Measurements from ENCODE around the gene ABLIM2.
"Not testable (repeated sequence)": the region's sequence is repeated elsewhere in the genome, so short reads cannot be mapped to it uniquely, and the experiment has no call there.

ABLIM2 gene

DNA sequence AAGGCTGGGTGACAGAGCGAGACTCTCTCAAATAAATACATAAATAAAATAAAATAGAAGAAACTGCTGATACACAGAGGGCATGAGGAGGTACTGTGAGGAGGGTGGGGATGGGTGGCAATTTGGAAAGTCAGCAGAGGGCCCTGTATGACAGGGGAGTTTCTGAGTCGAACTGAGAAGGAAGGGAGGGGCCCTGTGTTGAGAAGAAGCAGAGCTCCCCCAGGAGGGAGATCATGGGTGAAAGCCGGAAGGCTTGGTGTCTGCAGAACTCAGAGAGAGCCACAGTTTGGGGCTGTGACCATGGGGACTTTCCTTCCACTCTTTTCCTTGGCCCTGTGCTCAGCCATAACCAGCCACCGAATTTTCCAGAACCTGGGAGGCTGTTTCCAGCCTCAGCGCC, 194.2 kb downstream of the ABLIM2 start:
- DNase-seq (ENCODE audit: low read depth in 2 of 2): no peak

DNA sequence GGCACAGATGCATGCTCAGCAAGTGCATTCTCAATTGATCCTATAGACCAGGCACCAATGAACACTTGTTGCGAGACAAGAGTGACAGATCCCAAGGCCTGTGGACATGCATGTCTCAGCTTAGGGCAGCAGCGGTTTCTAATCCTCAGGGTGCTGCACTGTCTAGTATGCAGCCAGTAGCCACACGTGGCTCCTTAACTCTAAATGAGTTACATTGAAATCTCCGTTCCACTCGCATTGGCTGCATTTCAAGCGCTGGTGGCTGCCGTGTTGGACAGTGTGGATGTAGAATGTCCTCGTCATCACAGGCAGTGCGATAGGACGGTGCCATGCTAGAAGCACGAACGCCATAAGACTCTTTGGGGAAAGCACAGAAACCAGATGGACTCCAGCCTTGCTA, 194.9 kb downstream of the ABLIM2 start:
- no peak for DNase-seq (ENCODE audit: low read depth in 2 of 2)

DNA sequence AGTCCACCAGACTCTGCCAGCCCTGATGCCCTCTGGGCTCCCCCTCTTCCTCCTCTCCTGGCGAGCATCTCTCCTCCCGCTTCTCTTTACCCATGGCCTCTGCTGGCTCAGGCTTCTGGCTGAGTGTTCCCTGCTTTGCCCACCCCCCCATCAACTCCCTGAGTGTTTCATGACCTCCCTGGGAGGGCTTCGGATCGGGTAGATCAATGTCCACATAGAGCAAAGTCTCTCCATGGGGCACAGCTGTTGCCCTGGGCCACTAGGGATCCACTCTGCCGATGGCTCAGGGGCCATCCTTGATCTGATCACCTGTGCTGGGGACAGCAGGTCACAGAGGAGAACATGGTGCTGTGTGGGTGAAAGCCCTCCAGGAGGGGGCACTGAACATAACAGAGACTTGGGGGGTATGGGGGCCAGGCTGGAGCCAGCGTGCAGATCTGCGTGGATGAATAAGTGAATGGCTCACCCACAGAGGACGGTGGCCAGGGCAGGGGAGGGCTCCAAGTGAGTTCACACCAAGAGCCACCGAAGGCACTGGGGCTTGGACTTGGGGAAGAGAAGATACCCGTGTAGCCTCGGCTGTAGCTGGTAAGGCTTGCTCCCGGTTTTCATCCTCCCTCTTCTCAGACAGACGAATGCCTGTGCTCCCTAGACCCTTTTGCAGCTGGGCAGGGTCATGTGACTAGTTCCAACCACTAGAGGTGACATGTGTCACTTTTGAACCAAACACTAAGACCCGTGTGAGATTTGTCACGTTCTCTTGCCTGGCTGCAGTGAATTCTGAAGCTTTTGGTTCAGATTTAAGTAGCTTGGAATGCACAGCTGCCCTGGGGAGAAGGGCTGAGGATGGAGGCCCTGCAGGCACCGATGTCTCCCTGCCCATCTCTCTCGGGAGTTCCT, 195.8 kb downstream of the ABLIM2 start:
- DNase-seq (ENCODE audit: low read depth in 2 of 2): no peak

DNA sequence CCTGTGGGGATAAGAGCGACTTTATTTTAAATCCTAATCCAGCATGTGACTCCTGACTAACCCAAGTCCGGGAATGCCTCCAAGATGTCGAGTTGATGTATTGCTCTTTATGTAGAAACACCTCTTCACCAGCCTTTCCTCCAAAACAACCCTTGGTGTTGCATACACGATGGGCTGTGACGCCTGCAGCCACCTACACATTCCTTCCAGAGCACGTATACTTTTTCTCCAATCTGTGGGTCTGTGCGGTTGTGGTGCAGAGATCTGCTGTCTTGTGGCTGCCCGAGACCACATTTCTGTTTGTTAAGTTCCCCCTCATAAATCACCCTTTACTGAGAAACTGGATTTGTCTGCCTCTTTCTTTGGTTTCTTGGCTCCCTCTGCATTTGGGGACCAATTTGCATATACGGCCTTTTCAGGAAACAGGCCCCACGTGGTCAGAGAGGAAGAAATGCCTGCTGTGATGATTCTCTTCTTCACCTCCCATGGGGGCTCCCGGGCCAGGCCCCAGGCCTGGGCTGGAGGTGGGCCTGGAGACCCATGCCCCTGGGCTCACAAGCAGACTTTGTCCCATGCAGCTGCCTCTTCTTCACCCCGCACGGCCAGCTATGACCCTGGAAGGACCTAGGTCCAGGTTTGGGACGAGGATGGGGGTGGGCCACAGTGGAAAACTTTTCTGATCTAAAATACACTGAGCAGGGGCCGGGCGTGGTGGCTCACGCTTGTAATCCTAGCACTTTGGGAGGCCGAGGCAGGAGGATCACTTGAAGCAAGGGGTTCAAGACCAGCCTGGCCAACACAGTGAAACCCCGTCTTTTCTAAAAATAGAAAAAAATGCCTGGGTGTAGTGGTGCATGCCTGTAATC, 197.6 kb downstream of the ABLIM2 start:
- peak in 1 of 2 donors; percentile 47 for DNase-seq (ENCODE audit: low read depth in 2 of 2)

DNA sequence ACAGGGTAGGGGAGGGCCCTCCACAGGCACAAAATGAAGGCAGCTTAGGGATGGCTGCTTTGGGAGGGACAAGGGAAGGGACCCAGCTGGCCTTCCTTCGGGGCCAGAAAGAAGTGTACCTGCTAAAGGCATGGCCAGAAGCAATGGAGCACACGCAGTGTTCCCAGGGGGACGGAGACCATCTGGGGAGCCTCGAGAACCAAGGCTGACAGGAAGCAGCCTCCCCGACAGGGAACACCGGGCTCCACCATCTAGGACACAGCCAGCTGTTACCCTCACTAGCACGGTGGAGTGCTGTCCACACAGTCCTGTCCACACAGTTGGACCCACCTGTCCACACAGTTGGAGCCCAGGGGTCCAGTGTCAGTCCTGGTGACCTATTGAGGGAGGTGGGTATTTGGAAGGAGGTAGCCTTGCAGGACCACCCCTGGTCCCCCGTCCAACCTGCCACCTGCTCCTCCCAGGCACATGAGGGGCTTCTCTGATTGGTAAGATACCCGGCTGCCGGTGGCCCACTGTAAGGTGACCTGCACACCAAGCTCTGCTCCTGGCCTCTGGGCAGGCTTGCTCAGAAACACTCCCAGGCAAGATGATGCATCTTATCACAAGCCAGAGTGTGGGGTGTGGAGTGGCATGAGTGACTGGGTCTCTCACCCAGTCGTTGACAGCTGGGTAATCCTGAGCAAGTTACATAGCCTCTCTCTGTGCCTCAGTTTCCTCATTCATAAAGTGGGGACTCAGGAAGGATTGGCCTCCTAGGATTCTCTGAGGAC, 198.4 kb downstream of the ABLIM2 start:
- no peak for DNase-seq (ENCODE audit: low read depth in 2 of 2)

DNA sequence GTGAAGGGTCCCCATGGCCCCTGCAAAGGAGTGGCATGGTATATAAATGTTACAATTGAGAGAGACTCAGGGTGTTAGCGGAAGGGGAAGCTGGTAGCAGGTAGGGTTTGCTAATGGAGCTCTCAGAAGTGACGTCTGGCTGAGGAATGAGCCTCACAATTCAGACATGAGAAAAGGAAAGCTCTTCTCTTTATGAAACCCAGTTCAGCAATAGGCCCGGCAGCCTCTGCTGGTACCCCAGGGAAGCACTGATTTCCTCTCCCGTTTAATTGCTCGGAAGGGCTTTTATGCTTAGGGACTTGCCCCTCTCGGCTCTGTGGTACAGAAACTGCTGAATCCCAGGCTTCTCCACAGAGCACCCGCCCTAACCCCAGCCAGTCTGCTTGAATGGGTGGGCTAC, 199.5 kb downstream of the ABLIM2 start:
- DNase-seq (ENCODE audit: low read depth in 2 of 2): no peak

DNA sequence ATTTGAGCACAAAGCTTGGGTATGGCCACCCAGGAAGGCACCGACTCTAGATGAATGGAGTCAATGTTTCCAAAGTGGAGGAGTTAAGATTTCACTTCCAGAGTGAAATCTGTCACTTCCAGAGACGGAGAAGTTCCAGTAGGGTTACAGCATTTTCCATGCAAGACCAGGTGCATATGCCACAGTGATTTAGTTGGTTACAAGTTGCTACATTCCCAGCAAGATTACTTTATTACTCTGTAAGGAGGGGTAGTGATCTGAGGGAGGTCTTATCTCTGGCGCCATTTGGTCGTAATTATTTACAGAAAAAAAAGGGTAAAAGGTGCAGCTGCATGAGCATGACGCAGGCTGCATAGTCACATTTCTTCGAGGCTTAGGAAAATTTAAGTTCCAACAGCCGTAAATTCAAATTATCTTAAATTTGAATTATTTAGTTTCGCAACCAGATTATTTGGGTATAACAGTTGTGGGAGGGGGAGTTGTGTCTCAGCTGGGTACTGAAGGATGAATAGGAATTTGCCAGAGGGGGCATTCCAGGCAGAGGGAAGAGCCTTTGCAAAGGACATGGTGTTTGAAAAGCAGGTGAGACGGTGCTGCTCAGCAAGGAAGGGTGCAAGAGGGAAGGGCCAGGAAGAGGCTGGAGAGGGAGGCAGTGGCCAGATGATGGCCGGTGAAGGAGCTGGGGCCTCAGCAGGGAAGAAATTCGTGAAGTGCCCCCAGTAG, 201.5 kb downstream of the ABLIM2 start:
- no peak for DNase-seq (ENCODE audit: low read depth in 2 of 2)

DNA sequence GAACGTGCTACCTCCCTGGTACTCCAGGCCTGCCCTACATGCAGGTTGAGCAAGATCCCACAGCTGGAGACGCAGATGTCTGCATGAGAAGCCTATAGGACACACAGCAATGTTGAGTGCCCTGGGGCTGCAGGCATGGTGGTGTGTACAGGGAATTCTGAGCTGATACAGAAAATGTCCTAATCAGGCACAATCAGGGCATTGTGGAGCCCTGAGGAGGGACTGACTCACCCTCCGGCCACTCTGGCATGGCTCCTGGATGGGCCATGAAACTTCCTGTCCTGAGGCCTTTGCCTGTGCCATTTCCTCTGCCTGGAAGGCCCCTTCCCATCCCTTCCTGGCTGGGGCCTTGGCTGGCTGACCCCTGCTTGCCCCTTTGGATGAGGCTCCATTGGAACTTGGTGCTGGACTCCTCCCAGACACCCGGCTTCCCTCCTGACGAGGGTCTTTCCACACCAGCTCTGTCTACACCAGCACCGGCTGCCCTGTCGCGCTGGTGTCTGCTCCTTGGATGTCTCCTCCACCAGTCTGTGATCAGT, 202.3 kb downstream of the ABLIM2 start:
- no peak for DNase-seq (ENCODE audit: low read depth in 2 of 2)

DNA sequence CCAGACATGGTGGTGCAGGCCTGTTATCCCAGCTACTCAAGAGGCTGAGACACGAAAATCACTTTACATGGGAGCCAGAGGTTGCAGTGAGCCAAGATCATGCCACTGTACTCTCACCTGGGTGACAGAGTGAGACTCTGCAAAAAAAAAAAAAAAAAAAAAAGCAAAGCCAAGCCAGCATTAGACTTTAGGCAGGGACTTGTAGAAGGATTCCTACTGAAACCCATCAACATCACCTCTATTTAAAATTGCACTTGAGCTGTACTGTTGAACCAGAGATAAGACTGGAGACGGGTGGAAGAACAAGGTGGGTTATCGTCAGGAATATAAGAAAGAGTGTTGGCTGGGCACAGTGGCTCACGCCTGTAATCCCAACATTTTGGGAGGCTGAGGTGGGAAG, 203.2 kb downstream of the ABLIM2 start:
- no peak for DNase-seq (ENCODE audit: low read depth in 2 of 2)

DNA sequence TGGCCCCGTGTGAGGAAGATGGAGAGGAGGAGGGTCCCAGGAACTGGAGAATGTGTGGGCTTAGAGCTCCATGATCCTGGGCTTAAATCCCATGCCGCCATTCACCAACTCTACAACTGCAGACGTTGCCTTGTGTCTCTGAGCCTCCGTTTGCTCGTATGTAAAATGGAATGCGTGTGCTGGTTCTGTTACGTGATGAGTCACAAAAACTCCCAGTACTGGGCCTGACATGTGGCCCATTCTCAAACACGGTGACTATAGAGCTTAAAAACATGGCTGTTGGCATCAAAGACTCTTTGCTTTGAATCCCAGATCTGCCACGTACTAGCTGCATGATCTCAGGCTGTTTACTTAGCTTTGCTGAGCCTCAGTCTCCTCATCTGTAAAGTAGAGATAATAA, 206.0 kb downstream of the ABLIM2 start:
- no peak for DNase-seq (ENCODE audit: low read depth in 2 of 2)

DNA sequence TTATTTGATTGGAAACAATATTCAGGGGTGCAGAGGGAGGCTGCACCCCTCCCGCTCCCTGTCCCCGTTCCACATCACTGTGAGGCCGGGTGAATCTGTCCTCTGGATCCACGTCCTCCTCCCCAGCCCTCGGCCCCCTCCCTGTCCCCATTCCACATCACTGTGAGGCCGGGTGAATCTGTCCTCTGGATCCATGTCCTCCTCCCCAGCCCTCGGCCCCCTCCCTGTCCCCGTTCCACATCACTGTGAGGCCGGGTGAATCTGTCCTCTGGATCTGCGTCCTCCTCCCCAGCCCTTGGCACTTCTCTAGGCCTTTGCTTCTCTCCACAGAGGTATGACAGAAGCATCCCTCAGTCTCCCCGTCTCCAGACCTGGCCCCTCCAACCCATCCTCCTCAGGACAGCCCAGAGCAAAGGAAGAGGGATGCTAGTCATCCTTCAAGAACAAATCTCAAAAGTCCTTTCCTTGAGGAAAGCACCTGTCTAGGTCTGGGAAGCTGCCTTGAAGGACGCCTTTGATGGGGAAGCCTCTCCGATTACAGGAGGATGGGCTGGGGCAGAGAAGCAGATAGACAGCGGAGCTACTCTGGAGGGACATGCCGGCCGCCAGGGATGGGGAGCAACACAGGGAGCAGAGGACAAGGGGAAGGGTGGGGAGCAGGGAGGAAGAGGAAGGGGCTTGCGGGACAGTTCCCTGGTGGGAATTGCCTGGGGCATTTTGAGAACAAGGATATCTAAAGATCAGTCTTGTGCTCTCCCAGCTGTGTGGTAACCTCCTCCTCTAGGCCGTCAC, 208.1 kb downstream of the ABLIM2 start:
- DNase-seq (ENCODE audit: low read depth in 2 of 2): no peak

DNA sequence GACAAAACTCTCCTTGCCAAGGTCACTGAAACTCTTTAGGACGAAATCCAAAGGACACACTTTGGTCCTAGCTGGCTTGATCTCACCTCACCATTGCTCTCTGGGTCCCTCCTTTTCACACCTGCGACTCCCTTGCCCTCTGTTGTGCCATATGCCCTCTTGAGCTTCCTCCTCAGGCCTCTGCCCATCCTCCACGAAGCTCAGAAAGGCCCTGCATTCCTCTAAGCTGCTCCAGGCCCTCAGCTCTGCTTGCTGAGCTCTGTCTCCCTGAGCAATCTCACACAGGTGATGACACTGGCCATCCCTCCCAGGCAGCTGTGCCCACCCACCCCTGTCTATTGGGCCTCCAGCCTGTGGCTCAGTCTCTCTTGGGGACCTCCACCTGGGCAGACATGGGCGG, 208.9 kb downstream of the ABLIM2 start:
- no peak for DNase-seq (ENCODE audit: low read depth in 2 of 2)

DNA sequence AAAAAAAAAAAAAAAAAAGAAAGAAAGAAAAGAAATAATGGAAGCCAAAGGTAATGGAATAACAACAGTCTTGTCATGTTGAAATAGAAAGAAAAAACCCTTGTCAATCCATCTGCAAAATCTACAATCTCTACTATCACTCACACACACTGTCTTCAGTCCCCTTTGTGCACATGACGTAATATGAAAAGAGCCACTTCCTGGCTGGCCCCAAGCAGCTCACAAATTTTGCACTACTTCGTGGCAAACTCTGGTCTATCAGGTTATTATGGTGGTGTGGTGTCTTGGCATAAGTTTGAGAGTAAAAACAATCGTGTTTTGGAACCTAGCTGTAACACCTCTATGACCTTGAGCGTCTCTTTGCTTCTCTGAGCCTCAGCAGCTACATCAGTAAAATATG, 210.7 kb downstream of the ABLIM2 start:
- no peak for DNase-seq (ENCODE audit: low read depth in 2 of 2)

DNA sequence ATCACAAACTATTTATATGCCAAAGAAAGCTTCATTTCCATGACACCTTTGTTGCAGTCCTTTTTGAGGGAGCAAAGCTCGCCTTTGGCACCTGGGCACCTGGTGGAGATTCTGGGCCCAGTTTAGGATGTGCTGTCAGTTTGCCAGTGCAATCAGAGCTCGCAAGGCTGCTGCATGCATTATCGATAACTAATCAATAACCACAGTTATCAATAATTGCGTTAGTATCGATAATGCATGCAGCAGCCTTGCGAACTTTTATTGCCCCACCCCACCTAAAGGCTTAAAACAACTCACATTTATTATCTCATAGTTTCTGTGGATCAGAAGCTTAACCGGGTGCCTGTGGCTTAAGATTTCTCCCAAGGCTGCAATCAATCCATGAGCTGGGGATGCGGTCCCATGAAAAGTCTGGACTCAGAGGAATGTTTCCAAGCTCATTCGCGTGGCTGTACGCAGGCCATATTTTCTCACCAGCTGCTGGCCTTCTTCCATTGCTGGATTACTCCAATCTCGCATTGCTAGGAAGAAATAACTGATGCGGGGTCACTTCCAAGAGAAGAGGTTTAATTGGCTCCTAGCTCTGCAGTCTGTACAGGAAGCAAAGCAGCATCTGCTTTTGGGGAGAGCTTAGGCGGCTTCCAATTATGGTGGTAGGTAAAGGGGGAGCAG, 212.8 kb downstream of the ABLIM2 start:
- no peak for DNase-seq (ENCODE audit: low read depth in 2 of 2)

DNA sequence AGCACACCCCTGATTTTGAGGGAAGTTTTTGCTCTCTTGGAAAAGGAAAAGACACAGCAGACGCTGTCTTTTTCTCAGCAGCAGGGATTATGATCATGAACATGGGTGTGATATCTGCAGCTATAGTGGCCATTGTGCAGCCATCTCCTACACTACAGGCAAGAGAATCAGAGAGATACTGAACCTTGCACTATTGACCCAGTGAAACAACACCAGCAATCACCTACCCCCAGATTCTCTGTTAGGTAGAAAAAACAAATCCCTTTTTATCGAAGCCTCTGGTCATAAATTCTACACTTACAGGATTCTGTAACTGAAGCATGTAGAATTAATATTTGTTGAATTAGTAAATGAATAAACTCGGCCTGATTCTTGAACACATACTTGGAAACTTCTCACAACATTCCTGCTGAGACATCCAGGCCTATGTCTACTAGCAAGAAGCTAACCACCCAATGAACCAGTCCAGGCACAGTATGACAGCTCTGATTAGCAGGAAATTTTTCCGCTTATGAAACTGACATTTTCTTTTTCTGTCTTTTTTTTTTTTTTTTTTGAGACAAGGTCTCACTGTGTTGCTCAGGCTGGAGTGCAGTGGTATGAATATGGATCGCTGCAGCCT, 213.9 kb downstream of the ABLIM2 start:
- no peak for DNase-seq (ENCODE audit: low read depth in 2 of 2)

DNA sequence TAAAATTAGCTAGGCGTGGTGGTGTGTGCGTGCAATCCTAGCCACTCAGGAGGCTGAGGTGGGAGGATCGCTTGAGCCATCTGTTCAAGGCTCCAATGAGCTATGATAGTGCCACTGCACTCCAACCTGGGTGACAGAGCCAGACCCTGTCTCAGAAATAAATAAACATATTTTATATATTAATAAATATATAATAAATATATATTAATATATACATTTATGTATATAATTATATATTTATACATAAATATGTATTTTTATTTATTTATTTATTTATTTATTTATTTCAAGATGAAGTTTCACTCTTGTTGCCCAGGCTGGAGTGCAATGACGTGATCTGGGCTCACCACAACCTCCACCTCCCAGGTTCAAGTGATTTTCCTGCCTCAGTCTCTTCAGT, 214.9 kb downstream of the ABLIM2 start:
- DNase-seq (ENCODE audit: low read depth in 2 of 2): not testable (repeated sequence)

DNA sequence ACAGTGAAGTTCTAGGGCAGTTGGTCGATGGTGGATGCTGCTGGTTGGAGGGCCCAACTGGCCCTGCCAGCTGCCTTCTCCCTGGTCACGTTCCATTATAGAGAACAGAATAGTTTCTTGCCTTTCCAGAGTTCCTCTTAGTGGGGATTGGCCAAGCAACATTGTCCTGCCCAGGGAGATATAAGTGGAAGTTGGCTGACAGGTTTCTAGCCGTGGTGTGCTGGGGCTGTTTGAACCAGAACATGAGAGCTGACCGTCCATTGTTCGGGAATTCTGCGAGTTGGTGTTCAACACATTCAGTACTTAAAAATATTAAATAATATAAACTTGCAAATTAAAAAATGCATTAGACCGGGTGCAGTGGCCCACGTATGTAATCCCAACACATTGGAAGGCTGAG, 215.4 kb downstream of the ABLIM2 start:
- no peak for DNase-seq (ENCODE audit: low read depth in 2 of 2)

DNA sequence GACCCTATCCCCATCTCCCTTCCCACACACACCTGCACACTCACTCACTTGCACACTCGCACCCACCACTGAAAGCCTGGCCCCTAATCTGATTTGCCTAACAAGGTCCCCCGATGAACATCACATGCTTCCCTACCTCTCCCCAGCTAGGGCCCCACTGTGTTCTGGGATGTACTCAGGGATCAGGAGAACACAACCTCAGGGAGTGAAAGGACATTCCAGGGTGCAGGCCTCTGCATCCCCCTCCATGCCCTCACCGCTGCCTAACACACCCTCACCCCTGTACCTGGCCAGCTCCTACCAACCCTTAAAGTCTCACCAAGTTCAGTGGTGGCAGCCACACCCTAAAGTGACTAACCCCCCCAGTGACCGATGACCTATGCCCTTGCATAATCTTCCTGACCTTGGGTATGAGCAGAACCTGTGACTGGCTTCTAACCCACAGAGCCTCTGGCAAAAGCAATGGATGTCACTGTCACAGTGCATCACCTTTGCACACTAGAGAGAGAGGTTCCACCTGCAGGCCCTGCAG, 216.6 kb downstream of the ABLIM2 start:
- DNase-seq (ENCODE audit: low read depth in 2 of 2): no peak
